Femur (tissue), 1 donor: Measurements from ENCODE around the gene CDK18.
A peak's percentile ranks its signal among the peaks of the same experiment; 100 is the strongest.

ENCODE experiments used
- DNase-seq: peaks from one replicate; pipeline ENCODE4 v3.0.0-alpha.2; 2017

Gene CDK18

GRCh38 chr1:205505791-205506190, 1.3 kb downstream of the CDK18 start:
- peak; percentile 59 for DNase-seq

GRCh38 chr1:205506409-205507200, 2.1 kb downstream of the CDK18 start:
- DNase-seq, result no peak

GRCh38 chr1:205508227-205508714, 3.8 kb downstream of the CDK18 start:
- DNase-seq, result no peak

GRCh38 chr1:205510308-205510950, 6.0 kb downstream of the CDK18 start:
- DNase-seq, result no peak

- no peak for DNase-seq
Measured at GRCh38 chr1:205510951-205511330, 6.5 kb downstream of the CDK18 start.

GRCh38 chr1:205512059-205513045, 7.9 kb downstream of the CDK18 start:
- no peak for DNase-seq

GRCh38 chr1:205513774-205514173, 9.3 kb downstream of the CDK18 start:
- no peak for DNase-seq

- no peak for DNase-seq
Measured at GRCh38 chr1:205514211-205515142, 10.0 kb downstream of the CDK18 start.

GRCh38 chr1:205515781-205516253, 11.3 kb downstream of the CDK18 start:
- DNase-seq, result no peak

- DNase-seq, result no peak
Measured at GRCh38 chr1:205516362-205516761, 11.9 kb downstream of the CDK18 start.

GRCh38 chr1:205517288-205517687, 12.8 kb downstream of the CDK18 start:
- DNase-seq, result no peak

- DNase-seq, result no peak
Measured at GRCh38 chr1:205517763-205518162, 13.3 kb downstream of the CDK18 start.

GRCh38 chr1:205518661-205519540, 14.4 kb downstream of the CDK18 start:
- DNase-seq, result no peak

GRCh38 chr1:205519541-205520131, 15.2 kb downstream of the CDK18 start:
- DNase-seq, result no peak

GRCh38 chr1:205520709-205521108, 16.2 kb downstream of the CDK18 start:
- DNase-seq, result no peak

- DNase-seq, result no peak
Measured at GRCh38 chr1:205521686-205522085, 17.2 kb downstream of the CDK18 start.

- DNase-seq, result no peak
Measured at GRCh38 chr1:205522692-205523091, 18.2 kb downstream of the CDK18 start.

GRCh38 chr1:205523261-205523890, 18.9 kb downstream of the CDK18 start:
- no peak for DNase-seq

- peak; percentile 83 for DNase-seq
Measured at GRCh38 chr1:205523891-205524793, 19.7 kb downstream of the CDK18 start.
